ENCODE data around the gene MAP3K7.

GRCh38 chr6:90483116-90483839, 103.6 kb downstream of the MAP3K7 start:
- TF ChIP-seq, protein P1, sequence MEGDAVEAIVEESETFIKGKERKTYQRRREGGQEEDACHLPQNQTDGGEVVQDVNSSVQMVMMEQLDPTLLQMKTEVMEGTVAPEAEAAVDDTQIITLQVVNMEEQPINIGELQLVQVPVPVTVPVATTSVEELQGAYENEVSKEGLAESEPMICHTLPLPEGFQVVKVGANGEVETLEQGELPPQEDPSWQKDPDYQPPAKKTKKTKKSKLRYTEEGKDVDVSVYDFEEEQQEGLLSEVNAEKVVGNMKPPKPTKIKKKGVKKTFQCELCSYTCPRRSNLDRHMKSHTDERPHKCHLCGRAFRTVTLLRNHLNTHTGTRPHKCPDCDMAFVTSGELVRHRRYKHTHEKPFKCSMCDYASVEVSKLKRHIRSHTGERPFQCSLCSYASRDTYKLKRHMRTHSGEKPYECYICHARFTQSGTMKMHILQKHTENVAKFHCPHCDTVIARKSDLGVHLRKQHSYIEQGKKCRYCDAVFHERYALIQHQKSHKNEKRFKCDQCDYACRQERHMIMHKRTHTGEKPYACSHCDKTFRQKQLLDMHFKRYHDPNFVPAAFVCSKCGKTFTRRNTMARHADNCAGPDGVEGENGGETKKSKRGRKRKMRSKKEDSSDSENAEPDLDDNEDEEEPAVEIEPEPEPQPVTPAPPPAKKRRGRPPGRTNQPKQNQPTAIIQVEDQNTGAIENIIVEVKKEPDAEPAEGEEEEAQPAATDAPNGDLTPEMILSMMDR (conservative IDR thresholded peaks at IDR 0.05; ENCODE audit: low read depth in 2 of 2) = no peak
- TF ChIP-seq CREB1 (CRISPR knock-in tag; IDR thresholded peaks at IDR 0.05; ENCODE audit: low read depth) (no peak), POLR2AphosphoS5 (IDR thresholded peaks at IDR 0.05; ENCODE audit: low read depth) (no peak), EZH2 (IDR thresholded peaks at IDR 0.05; ENCODE audit: low read depth, unreplicated experiment) (no peak), ZNF331 (CRISPR knock-in tag; IDR thresholded peaks at IDR 0.05; ENCODE audit: low read depth) (no peak), EZH2phosphoT487 (IDR thresholded peaks at IDR 0.05; ENCODE audit: unreplicated experiment) (no peak), JUNB (IDR thresholded peaks at IDR 0.05; ENCODE audit: unreplicated experiment) (no peak), STAT1 (IDR thresholded peaks at IDR 0.05; ENCODE audit: unreplicated experiment) (no peak), ZNF114 (CRISPR knock-in tag; IDR thresholded peaks at IDR 0.05) (no peak)
- TF ChIP-seq, protein P2, sequence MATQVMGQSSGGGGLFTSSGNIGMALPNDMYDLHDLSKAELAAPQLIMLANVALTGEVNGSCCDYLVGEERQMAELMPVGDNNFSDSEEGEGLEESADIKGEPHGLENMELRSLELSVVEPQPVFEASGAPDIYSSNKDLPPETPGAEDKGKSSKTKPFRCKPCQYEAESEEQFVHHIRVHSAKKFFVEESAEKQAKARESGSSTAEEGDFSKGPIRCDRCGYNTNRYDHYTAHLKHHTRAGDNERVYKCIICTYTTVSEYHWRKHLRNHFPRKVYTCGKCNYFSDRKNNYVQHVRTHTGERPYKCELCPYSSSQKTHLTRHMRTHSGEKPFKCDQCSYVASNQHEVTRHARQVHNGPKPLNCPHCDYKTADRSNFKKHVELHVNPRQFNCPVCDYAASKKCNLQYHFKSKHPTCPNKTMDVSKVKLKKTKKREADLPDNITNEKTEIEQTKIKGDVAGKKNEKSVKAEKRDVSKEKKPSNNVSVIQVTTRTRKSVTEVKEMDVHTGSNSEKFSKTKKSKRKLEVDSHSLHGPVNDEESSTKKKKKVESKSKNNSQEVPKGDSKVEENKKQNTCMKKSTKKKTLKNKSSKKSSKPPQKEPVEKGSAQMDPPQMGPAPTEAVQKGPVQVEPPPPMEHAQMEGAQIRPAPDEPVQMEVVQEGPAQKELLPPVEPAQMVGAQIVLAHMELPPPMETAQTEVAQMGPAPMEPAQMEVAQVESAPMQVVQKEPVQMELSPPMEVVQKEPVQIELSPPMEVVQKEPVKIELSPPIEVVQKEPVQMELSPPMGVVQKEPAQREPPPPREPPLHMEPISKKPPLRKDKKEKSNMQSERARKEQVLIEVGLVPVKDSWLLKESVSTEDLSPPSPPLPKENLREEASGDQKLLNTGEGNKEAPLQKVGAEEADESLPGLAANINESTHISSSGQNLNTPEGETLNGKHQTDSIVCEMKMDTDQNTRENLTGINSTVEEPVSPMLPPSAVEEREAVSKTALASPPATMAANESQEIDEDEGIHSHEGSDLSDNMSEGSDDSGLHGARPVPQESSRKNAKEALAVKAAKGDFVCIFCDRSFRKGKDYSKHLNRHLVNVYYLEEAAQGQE (IDR thresholded peaks at IDR 0.05; ENCODE audit: unreplicated experiment) = no peak

Data from GM23338 (cell line).